ENCODE data around the gene RARRES1.

The RARRES1 gene

DNA sequence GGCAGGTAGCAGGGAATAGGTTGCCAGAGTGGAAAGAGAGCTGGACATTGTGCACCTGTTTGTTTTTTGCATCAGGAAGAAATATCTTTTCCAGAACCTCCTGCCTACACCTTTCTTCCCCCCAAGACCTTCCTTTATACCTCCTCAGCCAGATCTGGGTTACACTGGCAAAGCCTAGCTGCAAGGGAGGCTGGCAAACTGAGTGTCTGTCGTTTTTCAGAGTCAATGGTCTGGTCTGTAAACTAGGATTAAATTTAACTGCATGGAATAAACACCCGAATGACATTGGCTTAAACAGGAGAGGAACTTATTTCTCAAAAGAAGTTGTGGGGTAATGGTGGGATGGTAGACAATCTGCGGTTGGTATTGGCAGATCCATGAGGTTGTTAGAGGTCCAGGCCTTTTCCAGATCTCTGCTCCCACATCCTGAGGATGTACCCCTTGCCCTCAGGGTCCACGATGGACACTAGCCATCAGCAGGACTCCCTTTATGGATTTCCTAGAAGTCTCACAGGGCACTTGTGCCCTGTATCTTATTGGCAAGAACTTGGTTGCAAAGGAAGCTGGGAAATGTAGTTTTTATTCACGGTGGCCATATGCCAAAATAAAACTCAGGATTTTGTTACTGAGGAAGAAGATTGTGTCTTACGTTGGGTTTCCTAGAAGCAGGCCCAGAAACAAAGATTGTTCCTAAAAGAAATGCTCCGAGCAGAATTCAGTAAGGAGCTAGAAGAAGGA is 3.2 kb upstream of the RARRES1 start:
- DNase-seq (ENCODE audit: low read depth): no peak

DNA sequence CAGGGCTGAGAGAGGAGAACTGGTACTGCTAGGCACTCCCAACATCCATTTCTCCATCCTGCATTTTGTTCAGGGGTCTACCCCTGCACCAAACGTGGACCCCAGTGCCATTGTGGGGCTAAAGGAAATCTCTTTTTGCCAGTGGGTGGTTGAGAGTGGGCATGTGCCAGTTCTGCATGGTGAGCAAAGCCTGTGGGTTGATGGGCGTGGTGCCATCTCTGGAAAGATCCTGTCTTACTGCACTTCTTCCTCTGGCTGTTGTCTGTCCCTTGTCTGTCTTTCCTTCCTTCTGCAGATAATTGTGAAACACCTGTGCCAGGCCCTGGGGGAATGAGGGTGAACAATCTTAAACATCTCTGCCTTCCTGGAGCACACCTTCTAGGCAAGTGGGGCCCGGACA is 1.4 kb upstream of the RARRES1 start:
- DNase-seq (ENCODE audit: low read depth): no peak

DNA sequence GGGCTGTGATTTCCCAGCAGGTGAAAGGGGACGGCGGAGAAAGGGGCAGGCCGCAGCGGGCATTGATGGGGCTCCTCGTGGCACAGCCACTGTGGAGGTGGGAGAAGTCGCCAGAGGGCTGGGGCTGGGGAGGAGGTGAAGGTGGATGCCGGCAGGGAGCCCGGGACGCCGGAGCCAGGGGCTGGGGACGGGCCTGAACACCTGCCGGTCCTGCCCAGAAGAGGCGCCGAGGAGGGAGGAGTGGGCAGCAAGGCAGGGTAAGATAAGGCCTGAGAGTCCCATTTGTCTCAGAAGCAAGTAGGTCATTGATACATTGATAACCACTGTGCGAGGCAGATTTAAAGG is 571 bp upstream of the RARRES1 start:
- DNase-seq (ENCODE audit: low read depth): no peak

DNA sequence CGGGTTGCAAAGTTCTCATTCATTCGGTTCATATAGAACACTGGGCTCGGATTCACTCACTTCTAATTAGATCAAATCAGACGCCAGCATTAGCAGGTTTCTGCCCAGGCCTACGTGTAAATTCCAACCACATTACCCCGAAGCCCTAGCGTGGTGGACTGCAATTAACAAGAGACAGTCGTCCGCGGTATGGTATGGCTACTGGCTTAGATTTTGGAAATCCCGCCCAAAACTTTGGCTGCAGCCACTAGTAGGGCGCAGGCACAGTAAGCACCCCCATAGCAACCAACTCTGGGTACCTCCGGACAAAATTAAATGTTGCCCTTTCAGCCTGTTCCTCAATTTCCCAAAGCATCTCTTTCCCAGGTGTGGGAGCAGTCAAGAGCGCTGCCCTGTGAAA is 771 bp downstream of the RARRES1 start:
- DNase-seq (ENCODE audit: low read depth): no peak

DNA sequence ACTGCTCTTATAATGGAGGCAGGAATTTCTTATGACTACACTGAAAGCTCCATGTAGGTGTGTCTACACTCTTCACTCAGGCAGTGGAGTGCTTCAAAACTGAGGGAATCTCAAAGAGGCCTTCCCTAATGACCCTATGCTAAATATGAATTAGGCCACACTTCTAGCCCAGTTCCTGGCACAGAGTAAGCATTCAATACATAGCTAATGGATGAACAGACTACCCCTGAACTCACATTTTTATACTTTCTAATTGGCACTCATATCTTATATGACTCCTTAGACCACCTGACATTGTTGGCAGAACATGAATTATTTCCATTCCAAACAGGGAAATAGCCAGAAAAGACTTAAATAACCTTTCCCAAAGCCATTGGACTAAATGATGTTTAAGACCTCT is 3.4 kb downstream of the RARRES1 start:
- DNase-seq (ENCODE audit: low read depth): no peak

DNA sequence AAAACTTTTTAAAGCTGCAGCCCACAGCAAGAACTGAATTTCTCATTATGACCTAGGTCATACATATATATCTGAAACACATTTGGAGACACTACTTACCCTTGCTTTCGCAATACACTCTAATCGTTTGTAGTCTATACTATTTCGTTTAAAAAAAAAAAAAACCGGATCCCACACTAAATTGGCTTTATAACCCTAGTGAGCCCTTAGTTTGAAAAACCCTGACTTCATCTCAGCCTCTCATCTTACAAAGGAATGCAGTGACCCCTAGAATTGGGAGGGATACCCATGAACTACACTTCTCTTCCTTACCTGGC is 4.2 kb downstream of the RARRES1 start:
- no peak for DNase-seq (ENCODE audit: low read depth)

DNA sequence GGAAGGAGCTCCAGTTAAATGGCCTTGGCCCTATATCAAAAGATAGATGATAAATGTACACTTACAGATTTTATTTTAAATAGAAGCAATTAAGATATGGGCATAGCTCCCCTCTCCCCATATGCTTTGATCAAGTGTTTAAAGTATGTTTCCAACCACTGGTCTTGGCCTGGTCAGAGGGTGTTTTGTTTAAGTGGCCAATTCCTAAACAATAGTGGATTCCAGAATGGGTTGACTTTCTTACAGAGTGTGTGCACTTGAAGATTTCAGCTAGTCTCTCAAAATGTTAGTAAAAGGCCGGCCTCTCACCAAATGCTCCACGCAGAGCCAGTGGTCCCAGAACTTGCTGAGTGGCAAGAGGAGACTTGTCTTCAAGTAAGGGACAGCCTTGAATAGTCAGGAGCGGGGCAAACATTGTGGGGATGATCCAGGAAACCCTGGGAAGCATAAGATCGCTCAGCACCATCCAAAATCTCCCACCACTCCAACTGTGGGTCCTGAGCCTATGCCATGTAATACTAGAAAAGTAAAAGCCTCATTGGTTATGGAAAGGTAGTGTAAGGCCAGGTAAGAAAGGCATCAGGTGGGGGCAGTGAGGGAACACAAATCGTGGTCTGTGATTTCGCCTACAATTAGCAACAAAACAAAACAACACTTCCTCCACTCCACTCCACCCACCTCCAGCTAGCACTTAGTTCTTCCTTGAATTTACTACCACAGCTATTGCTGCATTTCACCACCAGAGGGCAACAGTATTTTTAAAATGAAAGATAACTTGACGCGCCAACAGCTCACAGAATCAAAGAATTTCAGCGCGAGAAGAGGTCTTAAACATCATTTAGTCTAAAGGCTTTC is 4.8 kb downstream of the RARRES1 start:
- peak; percentile 30 for DNase-seq (ENCODE audit: low read depth)

DNA sequence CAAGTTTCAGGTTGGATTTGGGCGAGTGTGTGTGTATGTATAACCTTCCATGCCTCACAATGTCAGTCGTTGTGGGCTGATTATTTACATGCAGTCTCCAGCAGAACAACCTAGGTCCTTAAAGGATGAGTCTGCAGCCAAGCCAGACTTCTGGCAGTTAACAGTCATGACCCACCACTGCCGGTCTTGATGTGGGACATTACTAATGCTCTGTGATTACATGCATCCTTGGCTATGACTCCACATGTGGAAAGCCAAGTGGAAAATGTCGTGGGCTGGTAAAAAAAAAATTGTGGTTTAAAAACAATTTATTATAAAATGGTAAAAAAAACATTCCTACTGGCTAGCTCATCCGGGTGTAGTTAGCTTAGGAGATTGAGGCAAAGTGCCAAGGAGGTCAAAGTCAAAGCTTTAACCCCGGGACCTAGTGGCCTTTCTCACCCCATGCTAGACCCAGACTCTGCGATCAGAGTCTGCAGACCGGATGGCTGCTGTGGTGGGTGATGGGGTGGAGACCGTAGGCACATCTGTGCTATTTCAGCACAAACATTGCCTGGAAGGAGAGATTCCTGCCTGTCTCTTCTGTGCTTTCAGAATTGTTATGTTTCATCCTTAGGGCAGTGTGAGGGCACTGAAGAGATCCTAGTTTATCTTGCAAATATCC is 6.8 kb downstream of the RARRES1 start:
- no peak for DNase-seq (ENCODE audit: low read depth)

DNA sequence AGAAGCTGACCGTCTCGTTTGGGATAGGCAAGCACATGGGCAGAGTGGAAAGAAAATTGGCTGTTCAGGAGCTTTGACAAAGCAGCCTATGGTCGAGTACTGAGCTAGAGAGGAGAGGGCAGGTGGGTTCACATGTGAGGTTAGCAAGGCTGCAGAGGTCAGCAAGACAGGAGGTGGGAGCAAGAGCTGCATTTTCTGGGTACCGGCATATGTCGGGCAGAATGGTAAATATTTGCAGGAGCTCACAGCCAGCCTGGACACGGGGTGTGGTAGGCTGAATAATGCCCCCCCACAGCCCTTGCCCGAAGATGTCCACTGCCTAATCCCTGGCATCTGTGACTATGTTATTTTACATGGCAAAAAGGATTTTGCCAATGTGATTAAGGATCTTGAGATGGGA is 8.3 kb downstream of the RARRES1 start:
- no peak for DNase-seq (ENCODE audit: low read depth)

DNA sequence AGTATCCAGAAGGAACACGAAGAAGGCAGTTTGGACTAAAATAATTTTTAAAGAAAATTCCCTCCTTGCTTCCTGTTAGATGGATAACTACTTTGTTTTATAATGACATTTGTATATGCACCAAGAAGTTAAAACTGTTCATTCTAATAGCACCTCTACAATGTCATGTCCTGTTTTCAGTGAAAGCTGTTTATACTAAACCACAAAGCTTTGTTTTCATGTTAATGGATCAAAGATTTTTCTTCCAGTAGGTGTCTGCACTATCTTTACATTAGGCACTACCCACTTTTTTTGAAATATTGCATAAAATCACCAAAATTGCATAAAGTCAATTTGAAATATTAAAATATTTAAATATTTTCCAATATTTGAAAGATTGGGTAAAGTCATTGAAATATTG is 10.1 kb downstream of the RARRES1 start:
- DNase-seq (ENCODE audit: low read depth): no peak

DNA sequence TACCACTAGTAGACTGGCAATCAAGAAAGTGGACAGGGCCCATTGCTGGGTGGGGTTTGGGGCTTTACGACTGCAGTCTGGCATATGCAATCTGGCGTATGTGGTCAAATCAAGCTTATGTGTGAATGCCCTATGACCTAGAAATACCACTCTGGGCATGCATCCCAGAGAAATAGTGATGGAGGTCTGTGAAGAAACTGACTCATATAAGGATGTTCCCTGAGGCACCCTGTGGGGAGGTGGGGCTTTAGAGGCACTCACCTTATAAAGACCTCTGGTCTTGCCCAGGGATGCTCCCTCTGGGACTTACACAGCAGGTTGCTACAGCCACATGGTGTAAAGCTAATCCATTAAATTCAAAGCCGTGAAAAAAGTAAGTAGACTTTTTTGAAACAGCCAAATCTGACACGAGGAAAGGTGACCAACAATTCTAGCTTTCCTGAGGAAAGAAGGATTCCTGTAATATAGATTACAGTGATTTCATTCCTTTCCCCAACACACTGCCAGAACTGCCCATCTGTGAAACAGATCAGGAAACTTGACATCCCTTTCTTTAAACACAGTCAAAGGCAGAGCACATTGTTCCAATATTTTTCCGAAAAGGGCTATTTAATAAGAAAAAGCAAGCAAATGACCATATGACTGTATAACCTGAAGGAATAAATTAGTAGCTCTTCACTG is 13.6 kb downstream of the RARRES1 start:
- no peak for DNase-seq (ENCODE audit: low read depth)

DNA sequence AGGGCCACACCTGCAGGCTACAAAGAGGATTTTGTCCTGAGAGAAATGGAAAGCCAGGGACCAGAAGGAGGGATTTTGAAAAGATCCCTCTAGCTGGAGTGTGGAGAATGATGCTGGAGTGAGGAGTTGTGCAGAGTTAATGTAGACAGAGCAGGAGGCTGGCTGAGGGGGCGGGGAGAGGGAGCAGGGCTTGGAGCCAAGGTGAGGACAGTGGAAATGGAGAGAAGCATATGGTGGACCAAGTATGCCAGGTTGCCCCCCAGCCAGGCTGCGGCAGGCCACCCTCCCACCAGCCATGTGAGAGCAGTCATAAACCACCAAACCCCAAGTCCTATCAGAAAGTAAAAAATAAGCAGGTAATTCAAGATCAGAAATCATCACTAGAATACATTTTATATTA is 14.7 kb downstream of the RARRES1 start:
- no peak for DNase-seq (ENCODE audit: low read depth)

DNA sequence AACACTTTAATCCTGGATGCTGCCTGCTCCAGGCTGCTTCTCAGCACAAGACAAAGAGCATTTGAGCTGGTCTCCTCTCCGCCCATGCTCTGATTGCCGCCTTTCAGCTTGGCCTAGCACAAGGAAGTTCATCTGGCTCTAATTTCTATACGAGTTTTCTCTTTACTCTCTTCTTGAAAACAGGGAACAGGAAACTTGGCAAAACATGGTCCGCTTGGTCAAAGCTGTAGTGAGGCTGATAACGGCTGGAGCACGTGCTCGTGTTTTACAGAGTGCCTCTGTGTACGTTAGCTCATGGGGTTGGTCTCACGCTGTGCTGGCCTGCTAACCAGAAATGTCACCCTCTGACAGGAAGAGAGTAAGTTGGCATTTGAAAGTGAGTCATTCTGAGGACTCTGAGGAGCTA is 19.2 kb downstream of the RARRES1 start:
- no peak for DNase-seq (ENCODE audit: low read depth)

DNA sequence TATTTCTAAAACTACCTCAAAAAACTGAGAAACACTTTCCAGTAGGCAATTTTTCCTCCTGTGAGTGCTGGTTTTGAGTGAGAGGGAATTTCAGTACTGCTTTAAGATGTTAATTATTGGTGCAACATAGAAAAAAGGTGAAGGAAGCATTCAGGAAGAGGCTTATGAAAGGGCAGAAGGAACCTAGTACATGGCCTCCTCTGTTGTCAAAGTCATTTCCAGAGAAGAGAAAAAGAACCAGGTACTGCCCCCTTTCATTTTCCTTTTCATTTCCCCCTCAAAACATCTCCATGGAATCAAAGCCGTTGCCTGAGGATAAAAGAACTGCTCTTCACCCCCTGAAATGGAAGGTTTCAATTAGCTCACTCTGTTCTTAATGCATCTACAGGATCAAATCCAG is 19.8 kb downstream of the RARRES1 start:
- DNase-seq (ENCODE audit: low read depth): no peak

DNA sequence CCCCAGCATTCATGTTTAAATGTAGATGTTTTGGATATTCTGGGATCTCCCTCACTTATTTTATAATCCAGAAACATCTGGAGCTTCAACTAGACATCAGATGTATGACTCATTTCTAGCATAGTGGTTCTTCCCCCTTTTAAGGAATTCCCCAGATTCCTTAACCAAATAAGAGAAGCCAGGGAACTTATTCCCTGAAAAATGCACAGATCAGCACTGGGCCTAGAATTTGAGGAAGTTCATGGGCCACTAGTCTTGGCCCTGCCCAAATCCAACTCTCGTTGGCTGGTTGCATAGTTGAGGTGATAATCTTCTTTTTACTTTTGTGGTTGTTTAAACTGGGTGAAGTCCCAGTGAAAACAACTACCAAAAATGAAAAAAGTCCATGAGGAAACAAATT is 20.4 kb downstream of the RARRES1 start:
- no peak for DNase-seq (ENCODE audit: low read depth)

DNA sequence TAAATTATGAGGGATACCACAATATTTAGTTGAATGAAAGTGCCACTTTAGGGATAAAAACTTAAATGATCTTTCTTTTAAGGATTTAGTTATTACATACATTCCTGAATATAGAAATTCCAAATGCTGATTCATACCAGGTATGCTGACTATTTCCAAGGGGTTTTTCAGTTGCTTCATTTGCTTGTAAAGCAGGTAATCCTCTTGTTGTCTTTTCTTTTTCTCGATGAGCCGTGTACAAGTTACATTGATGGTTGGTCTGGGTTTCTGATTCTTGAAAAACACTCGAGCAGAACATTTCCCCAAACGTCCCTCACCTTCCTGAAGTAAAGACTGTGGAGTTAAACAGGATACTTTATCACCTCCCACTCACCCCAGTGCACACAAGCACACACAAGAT is 21.7 kb downstream of the RARRES1 start:
- DNase-seq (ENCODE audit: low read depth): no peak

DNA sequence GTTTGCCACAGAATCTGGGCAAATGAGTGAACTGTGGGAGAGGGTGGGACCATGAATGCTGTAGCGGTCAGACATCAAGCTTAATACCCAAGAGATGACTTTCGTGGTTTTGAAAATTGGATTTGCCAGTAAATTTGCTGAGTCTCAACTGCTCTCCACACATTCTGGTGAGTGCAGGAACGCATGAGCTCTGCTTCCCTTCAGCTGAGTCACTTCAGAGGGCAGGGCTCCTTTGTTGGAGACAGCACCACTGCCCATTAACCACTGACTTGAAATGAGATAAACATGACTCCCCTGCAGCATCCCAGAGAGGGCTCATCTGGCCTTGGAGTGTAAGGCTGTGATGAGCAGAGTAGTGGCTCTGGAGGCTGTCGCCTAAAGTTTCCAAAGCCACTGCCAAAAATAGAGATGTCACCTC is 22.6 kb downstream of the RARRES1 start:
- no peak for DNase-seq (ENCODE audit: low read depth)

DNA sequence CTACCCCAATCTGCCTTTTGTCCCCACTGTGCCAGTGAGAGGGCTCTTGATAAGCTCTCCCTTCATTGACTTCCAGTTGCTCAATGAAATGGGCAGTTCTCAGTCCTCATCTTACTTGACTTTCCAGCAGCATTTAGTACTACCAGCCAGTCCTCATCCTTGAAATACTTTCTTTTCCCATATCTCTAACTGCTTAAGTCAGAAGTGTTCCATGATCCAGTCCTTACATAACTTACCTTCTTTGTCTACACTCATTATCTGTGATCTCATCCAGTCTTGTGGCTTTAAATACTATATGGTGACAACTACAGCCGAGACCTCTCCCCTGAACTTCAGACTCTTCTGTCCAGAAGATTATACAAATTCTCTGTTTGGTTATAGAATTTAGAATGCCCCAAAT is 28.7 kb downstream of the RARRES1 start:
- DNase-seq (ENCODE audit: low read depth): no peak

DNA sequence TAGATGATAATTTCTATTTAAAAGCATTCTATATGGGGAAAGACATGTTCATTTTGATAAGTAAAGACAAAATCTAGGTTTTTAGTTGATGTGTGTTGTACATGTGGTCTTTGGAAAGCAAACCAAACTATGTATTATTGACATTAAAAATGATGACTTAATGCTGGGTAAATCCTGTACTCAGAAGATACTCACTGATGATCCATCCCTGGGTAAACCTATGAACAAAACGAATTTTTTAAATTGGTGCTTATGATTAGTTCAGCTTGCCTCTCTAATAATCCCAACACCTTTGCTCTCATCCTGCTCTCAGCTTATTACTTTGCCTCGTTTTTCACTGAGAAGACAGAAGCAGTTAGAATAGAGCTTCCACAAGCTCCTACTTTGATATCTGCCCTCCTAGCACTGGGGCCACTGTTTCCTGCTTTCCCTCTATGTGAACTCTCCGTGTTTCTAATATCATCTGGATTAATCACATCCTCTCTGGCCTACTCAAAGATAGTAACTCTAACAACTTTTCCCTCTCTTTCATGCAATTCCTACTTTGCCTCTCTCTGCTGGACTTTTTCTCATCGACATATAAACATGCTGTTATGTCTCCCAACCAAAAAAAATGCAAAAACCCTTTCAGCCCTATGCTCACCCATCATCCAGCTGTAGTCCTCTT is 29.3 kb downstream of the RARRES1 start:
- no peak for DNase-seq (ENCODE audit: low read depth)

DNA sequence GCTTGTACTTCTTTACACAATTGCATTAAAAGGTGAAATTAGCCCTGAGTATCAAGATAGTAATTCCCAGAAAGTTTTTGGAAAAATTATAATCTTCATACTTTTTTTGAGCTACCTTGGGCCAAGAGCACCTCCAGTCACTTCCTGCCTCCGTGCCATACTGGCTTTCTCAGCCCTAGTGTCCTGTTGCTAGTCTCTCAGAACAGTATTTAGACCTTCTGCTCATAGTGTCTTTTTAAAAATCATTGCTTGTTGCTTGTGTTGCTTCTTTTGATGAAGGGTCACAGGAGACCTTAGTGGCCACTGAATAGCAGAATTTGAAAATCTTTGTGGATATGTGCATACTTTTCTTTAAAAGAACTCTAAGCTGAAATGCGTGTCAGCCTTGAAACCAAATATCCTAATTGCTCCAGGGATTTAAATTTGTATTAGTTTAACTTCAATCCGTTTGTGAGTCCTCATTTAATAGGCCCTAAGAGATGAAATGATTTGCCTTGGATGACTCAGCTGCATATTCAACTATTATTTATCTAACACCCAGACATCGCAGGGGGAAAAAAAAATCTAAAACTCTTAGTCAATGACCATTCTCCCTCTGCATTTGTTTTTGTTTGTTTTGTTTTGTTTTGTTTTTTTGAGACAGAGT is 30.7 kb downstream of the RARRES1 start:
- DNase-seq (ENCODE audit: low read depth): no peak

DNA sequence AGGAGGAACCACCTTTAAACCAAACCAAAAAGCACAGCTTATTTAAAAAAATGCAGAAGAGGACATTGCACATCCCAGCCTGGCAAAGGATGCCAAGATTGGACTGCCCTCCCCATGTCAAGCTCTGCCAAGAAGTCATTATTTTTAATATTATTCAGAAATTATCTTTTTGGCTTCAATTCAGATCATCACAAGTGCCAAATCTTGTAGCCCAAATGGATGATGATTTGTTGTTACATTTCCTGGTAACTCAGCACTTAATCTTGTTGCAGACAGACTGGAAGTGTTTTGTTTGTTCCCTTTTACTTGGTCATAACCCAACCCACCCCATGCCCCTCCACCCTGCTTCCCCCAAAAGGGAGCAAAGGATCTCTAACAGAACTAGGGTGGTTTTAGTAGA is 31.7 kb downstream of the RARRES1 start:
- DNase-seq (ENCODE audit: low read depth): no peak

DNA sequence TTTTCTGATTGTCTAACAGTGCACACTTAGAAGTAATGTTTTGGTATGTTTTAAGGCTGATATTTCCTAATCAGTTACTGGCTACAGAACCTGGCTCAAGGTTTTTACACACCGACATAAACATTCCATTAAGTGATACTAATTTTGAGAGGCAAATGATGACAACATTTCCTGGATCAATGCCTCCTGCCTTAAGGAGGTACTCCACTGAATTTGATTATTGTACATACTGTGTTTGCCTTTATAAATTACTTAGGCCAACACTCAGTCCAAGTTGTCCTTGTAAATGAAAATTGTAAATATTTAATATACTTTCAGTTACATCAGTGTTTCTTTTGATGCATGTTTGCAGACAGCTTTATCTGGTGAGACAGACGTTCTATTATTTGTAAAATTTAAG is 35.6 kb downstream of the RARRES1 start:
- no peak for DNase-seq (ENCODE audit: low read depth)
